Nucleus accumbens (tissue), 56 donors: Measurements from ENCODE around the gene STEAP3.
"Not testable (repeated sequence)": the region's sequence is repeated elsewhere in the genome, so short reads cannot be mapped to it uniquely, and the experiment has no call there.

ENCODE experiments used
- DNase-seq, 56 donors: peaks; one replicate each; lab custom pipeline; 2025; lab: John Stamatoyannopoulos, UW

Gene STEAP3

GRCh38 chr2:119259296-119259860 is 35.7 kb downstream of the STEAP3 start:
- DNase-seq, result peak in 20 of 56 donors; percentile 14 to 51 (median 34)

- DNase-seq, result no peak
Observed at GRCh38 chr2:119260646-119261492, 37.2 kb downstream of the STEAP3 start.

- no peak for DNase-seq
Observed at GRCh38 chr2:119261493-119262225, 38.0 kb downstream of the STEAP3 start.

- DNase-seq, result no peak
Observed at GRCh38 chr2:119263025-119263424, 39.4 kb downstream of the STEAP3 start.

- peak in 5 of 56 donors; percentile 5 to 49 (median 14) for DNase-seq
Observed at GRCh38 chr2:119263656-119264055, 40.0 kb downstream of the STEAP3 start.

GRCh38 chr2:119264781-119265692 is 41.4 kb downstream of the STEAP3 start:
- peak in 6 of 56 donors; percentile 5 to 35 (median 24) for DNase-seq

- no peak for DNase-seq
Observed at GRCh38 chr2:119265693-119266066, 42.0 kb downstream of the STEAP3 start.

GRCh38 chr2:119266091-119266589 is 42.5 kb downstream of the STEAP3 start:
- no peak for DNase-seq

GRCh38 chr2:119267604-119268003 is 44.0 kb downstream of the STEAP3 start:
- DNase-seq, result no peak

GRCh38 chr2:119276864-119277263 is 53.2 kb downstream of the STEAP3 start:
- DNase-seq, result no peak

GRCh38 chr2:119278385-119278784 is 54.8 kb downstream of the STEAP3 start:
- DNase-seq, result not testable (repeated sequence)

GRCh38 chr2:119278946-119279345 is 55.3 kb downstream of the STEAP3 start:
- no peak for DNase-seq

GRCh38 chr2:119279666-119280065 is 56.0 kb downstream of the STEAP3 start:
- DNase-seq, result no peak

GRCh38 chr2:119280680-119281079 is 57.0 kb downstream of the STEAP3 start:
- no peak for DNase-seq

- peak in 1 of 56 donors; percentile 9 for DNase-seq
Observed at GRCh38 chr2:119282146-119282995, 58.7 kb downstream of the STEAP3 start.

GRCh38 chr2:119282996-119283511 is 59.4 kb downstream of the STEAP3 start:
- peak in 50 of 56 donors; percentile 21 to 90 (median 70) for DNase-seq

GRCh38 chr2:119283873-119284331 is 60.3 kb downstream of the STEAP3 start:
- peak in 26 of 56 donors; percentile 19 to 82 (median 41) for DNase-seq

- no peak for DNase-seq
Observed at GRCh38 chr2:119286661-119287060, 63.0 kb downstream of the STEAP3 start.

- no peak for DNase-seq
Observed at GRCh38 chr2:119288576-119288975, 64.9 kb downstream of the STEAP3 start.
